ENCODE data around the gene PAPOLB.

Gene PAPOLB

GRCh38 chr7:4883372-4884144 lies 21.7 kb upstream of the PAPOLB start, which contains the start of gene RADIL:
Gene RADIL, minus strand, starts transcription at chr7:4883716. Its CDS starts 5,577 bp downstream, at chr7:4878139.
- Mint-ChIP-seq H3K27ac (no peak within 1 kb of the TSS), H3K27me3 (peaks cover 82% of the 10 kb centered on the region), H3K9me3 (no peaks in the 10 kb centered on the region), H3K4me1 (peaks cover 16% of the 10 kb centered on the region), H3K36me3 (no peaks in the 10 kb centered on the region), H3K4me3 (no peak within 1 kb of the TSS)
- peak; percentile 75 for ATAC-seq

DNA sequence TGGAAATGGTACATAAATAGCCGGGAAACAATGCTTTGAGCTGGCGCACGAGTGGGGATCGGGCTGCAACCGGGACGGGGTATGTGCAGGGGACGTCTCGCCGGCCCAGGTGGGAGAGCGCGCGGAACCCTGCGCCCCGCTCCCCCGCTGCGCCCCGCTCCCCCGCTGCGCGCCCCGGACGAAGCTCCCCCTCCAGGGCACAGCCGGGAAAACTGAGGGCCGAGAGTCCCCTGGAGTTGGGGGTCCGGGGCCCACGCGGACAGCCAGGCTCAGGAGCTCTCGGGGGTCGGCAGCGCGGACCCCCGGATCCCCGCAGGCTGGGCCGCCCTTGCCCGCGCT lies 21.2 kb upstream of the PAPOLB start:
- ATAC-seq, result peak; percentile 40
- Mint-ChIP-seq H3K4me3 (no peak overlapping the region), H3K27ac (no peak overlapping the region), H3K9me3 (no peaks in the 10 kb centered on the region), H3K27me3 (peaks cover 82% of the 10 kb centered on the region), H3K4me1 (peaks cover 16% of the 10 kb centered on the region), H3K36me3 (no peaks in the 10 kb centered on the region)

GRCh38 chr7:4882169-4883032 lies 20.6 kb upstream of the PAPOLB start:
- H3K4me1 Mint-ChIP-seq, result peaks cover 16% of the 10 kb centered on the region
- H3K9me3 Mint-ChIP-seq, result no peaks in the 10 kb centered on the region
- no peak for ATAC-seq
- no peak overlapping the region for H3K27ac Mint-ChIP-seq
- H3K4me3 Mint-ChIP-seq, result no peak overlapping the region
- peaks cover 82% of the 10 kb centered on the region for H3K27me3 Mint-ChIP-seq
- no peaks in the 10 kb centered on the region for H3K36me3 Mint-ChIP-seq

GRCh38 chr7:4880218-4880617 lies 18.4 kb upstream of the PAPOLB start:
- Mint-ChIP-seq H3K4me3 (no peak overlapping the region), H3K27ac (no peak overlapping the region), H3K4me1 (peaks cover 16% of the 10 kb centered on the region), H3K27me3 (peaks cover 73% of the 10 kb centered on the region), H3K36me3 (no peaks in the 10 kb centered on the region), H3K9me3 (no peaks in the 10 kb centered on the region)
- ATAC-seq, result no peak

- Mint-ChIP-seq H3K36me3 (no peaks in the 10 kb centered on the region), H3K9me3 (no peaks in the 10 kb centered on the region), H3K4me3 (no peak overlapping the region), H3K27ac (no peak overlapping the region), H3K27me3 (peaks cover 66% of the 10 kb centered on the region), H3K4me1 (peaks cover 16% of the 10 kb centered on the region)
- ATAC-seq, result no peak
Observed at GRCh38 chr7:4879396-4880081, 17.7 kb upstream of the PAPOLB start.

GRCh38 chr7:4878336-4879335 lies 16.8 kb upstream of the PAPOLB start:
- ATAC-seq, result no peak
- Mint-ChIP-seq H3K27me3 (peaks cover 63% of the 10 kb centered on the region), H3K4me1 (peaks cover 11% of the 10 kb centered on the region), H3K27ac (no peak overlapping the region), H3K9me3 (no peaks in the 10 kb centered on the region), H3K4me3 (no peak overlapping the region), H3K36me3 (no peaks in the 10 kb centered on the region)

GRCh38 chr7:4876586-4876985 lies 14.8 kb upstream of the PAPOLB start:
- H3K27me3 Mint-ChIP-seq, result peaks cover 69% of the 10 kb centered on the region
- no peaks in the 10 kb centered on the region for H3K4me1 Mint-ChIP-seq
- no peaks in the 10 kb centered on the region for H3K9me3 Mint-ChIP-seq
- no peak overlapping the region for H3K4me3 Mint-ChIP-seq
- no peak for ATAC-seq
- no peak overlapping the region for H3K27ac Mint-ChIP-seq
- H3K36me3 Mint-ChIP-seq, result no peaks in the 10 kb centered on the region

DNA sequence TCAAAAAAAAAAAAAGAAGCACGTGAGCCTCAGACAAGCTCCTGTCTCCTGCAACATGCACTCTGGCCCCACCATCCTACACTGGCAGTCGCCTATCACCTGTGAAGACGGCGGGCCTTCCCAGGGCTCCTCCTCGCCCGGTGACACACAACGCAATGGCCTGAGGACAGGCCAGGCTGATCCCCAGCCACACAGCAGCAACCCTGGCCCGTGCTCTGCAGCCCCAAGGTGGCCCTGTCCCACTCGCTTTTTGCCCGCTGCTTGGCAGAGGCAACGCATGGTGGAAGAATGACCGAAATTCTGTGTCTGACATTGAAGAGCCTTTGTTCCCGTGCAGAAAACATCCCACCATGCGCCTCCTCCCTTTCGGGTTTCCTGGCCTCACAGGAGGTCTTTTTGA lies 13.6 kb upstream of the PAPOLB start:
- no peak for ATAC-seq
- Mint-ChIP-seq H3K4me1 (no peaks in the 10 kb centered on the region), H3K4me3 (no peak overlapping the region), H3K27ac (no peak overlapping the region), H3K36me3 (no peaks in the 10 kb centered on the region), H3K27me3 (peaks cover 75% of the 10 kb centered on the region), H3K9me3 (no peaks in the 10 kb centered on the region)

DNA sequence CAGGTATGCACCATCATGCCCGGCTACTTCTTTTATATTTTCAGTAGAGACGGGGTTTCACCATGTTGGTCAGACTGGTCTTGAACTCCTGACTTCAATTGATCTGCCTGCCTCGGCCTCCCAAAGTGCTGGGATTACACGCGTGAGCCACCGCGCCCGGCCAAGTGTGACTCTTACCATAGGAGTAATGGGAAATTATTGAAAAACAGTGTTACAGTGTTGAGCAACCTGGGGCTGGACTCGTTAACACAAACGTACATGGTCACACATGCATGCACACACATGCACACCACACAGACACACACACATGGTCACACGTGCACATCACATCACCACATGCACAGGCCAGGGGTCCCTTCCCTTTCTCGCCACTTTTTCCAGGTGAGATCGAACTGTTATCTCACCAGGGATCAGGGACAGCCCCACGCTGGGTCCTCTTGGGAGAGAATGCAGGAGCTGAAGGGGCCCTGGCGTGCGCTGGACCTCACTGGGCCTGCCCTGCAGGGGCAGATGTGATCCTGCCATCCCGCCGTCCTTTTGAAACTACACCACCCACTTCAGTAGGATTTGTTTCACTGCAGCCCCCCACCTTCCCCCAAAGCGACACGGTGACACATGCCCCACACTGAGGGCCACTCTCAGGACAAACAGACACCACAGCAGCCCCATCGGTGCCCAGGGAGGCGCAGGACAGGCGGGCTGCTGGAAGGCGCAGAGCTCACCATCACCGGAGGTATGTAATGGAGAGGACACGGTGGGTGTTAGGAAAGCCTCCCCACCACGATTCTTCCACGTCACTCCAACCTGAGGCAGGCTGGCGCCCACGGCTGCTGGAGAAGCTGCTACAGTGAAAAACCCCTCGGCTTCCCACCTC lies 11.5 kb upstream of the PAPOLB start:
- peaks cover 70% of the 10 kb centered on the region for H3K27me3 Mint-ChIP-seq
- no peak overlapping the region for H3K27ac Mint-ChIP-seq
- no peaks in the 10 kb centered on the region for H3K4me1 Mint-ChIP-seq
- no peaks in the 10 kb centered on the region for H3K36me3 Mint-ChIP-seq
- no peak overlapping the region for H3K4me3 Mint-ChIP-seq
- H3K9me3 Mint-ChIP-seq, result peaks cover 2% of the 10 kb centered on the region
- no peak for ATAC-seq

- H3K36me3 Mint-ChIP-seq, result no peaks in the 10 kb centered on the region
- no peak for ATAC-seq
- H3K4me1 Mint-ChIP-seq, result no peaks in the 10 kb centered on the region
- H3K27me3 Mint-ChIP-seq, result peaks cover 60% of the 10 kb centered on the region
- H3K9me3 Mint-ChIP-seq, result peaks cover 3% of the 10 kb centered on the region
- H3K27ac Mint-ChIP-seq, result no peak overlapping the region
- H3K4me3 Mint-ChIP-seq, result no peak overlapping the region
Observed at GRCh38 chr7:4871930-4872675, 10.3 kb upstream of the PAPOLB start.

GRCh38 chr7:4871056-4871680 lies 9.3 kb upstream of the PAPOLB start:
- no peaks in the 10 kb centered on the region for H3K4me1 Mint-ChIP-seq

GRCh38 chr7:4868493-4868892 lies 6.7 kb upstream of the PAPOLB start:
- Mint-ChIP-seq H3K4me3 (no peak overlapping the region), H3K9me3 (peaks cover 3% of the 10 kb centered on the region), H3K27me3 (peaks cover 66% of the 10 kb centered on the region), H3K36me3 (no peaks in the 10 kb centered on the region), H3K27ac (no peak overlapping the region), H3K4me1 (no peaks in the 10 kb centered on the region)
- no peak for ATAC-seq

More at GRCh38 chr7:4871056-4871680, 9.3 kb upstream of the PAPOLB start:
- ATAC-seq, result no peak
- Mint-ChIP-seq H3K36me3 (no peaks in the 10 kb centered on the region), H3K4me3 (no peak overlapping the region), H3K27ac (no peak overlapping the region), H3K27me3 (peaks cover 51% of the 10 kb centered on the region), H3K9me3 (peaks cover 3% of the 10 kb centered on the region)

All from stimulated activated memory B cell treated with anti-CD40 and anti-IgM and Interleukin-4, amounts not matched to agents 10 μg/mL and 1 μg/mL and 100 μg/mL, for 72 hours (primary cell).